ENCODE results near the gene GNAS.
A peak's percentile ranks its signal among the peaks of the same experiment; 100 is the strongest.

GNAS gene

DNA sequence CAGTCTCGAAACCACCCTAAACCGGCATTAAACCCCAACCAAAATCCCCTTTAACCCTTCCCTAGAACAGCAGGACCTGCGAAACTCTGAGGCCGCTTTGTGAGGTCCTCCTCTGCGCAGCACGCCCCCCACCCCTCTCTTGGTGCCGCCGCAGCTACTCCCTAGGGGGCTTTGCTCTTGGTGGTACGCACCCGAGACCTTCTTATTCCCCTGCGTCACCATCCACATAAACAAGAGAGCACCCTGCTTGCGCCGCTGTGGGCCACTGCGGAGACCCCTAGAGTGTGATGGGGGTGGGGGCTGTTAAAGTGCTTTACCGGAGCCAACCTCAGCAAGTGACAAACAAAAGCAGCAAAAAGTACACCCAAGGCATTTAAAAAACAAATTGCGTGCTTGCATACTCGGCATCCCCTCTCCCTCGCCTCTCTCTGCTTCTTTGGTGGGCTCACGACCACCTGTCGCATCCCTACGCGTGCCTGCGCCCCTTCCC, 502 bp upstream of the GNAS start:
- DNase-seq = no peak
- peaks cover 13% of the 10 kb centered on the region for H3K4me1 ChIP-seq (ENCODE audit: control insufficient read depth, insufficient read depth, low read length, poor library complexity, severe bottlenecking)
- no peak overlapping the region for H3K27ac ChIP-seq (ENCODE audit: insufficient read depth, low read length, poor library complexity, severe bottlenecking)
- H3K27me3 ChIP-seq (replicated peaks; ENCODE audit: control insufficient read depth, insufficient read depth, low read length, poor library complexity, severe bottlenecking) = peaks cover 21% of the 10 kb centered on the region
- H3K36me3 ChIP-seq (ENCODE audit: control insufficient read depth, insufficient read depth, low read length) = no peaks in the 10 kb centered on the region
- peak overlapping the region; percentile 39 for H3K4me3 ChIP-seq (ENCODE audit: insufficient read depth, low read depth, low read length, poor library complexity, severe bottlenecking)
- H3K9me3 ChIP-seq (ENCODE audit: control insufficient read depth, low read length) = no peaks in the 10 kb centered on the region

GRCh38 chr20:58853466-58853865, 950 bp downstream of the GNAS start:
- H3K4me3 ChIP-seq (ENCODE audit: insufficient read depth, low read depth, low read length, poor library complexity, severe bottlenecking) = no peak overlapping the region
- DNase-seq = no peak
- H3K27me3 ChIP-seq (replicated peaks; ENCODE audit: control insufficient read depth, insufficient read depth, low read length, poor library complexity, severe bottlenecking) = peaks cover 21% of the 10 kb centered on the region
- no peaks in the 10 kb centered on the region for H3K9me3 ChIP-seq (ENCODE audit: control insufficient read depth, low read length)
- no peaks in the 10 kb centered on the region for H3K36me3 ChIP-seq (ENCODE audit: control insufficient read depth, insufficient read depth, low read length)
- peaks cover 13% of the 10 kb centered on the region for H3K4me1 ChIP-seq (ENCODE audit: control insufficient read depth, insufficient read depth, low read length, poor library complexity, severe bottlenecking)
- H3K27ac ChIP-seq (ENCODE audit: insufficient read depth, low read length, poor library complexity, severe bottlenecking) = no peak overlapping the region

- H3K36me3 ChIP-seq (ENCODE audit: control insufficient read depth, insufficient read depth, low read length) = no peaks in the 10 kb centered on the region
- H3K4me1 ChIP-seq (ENCODE audit: control insufficient read depth, insufficient read depth, low read length, poor library complexity, severe bottlenecking) = peaks cover 13% of the 10 kb centered on the region
- no peaks in the 10 kb centered on the region for H3K9me3 ChIP-seq (ENCODE audit: control insufficient read depth, low read length)
- H3K4me3 ChIP-seq (ENCODE audit: insufficient read depth, low read depth, low read length, poor library complexity, severe bottlenecking) = peak overlapping the region; percentile 29
- H3K27ac ChIP-seq (ENCODE audit: insufficient read depth, low read length, poor library complexity, severe bottlenecking) = no peak overlapping the region
- peaks cover 21% of the 10 kb centered on the region for H3K27me3 ChIP-seq (replicated peaks; ENCODE audit: control insufficient read depth, insufficient read depth, low read length, poor library complexity, severe bottlenecking)
- DNase-seq = no peak
Observed at GRCh38 chr20:58853976-58854637, 1.6 kb downstream of the GNAS start.

DNA sequence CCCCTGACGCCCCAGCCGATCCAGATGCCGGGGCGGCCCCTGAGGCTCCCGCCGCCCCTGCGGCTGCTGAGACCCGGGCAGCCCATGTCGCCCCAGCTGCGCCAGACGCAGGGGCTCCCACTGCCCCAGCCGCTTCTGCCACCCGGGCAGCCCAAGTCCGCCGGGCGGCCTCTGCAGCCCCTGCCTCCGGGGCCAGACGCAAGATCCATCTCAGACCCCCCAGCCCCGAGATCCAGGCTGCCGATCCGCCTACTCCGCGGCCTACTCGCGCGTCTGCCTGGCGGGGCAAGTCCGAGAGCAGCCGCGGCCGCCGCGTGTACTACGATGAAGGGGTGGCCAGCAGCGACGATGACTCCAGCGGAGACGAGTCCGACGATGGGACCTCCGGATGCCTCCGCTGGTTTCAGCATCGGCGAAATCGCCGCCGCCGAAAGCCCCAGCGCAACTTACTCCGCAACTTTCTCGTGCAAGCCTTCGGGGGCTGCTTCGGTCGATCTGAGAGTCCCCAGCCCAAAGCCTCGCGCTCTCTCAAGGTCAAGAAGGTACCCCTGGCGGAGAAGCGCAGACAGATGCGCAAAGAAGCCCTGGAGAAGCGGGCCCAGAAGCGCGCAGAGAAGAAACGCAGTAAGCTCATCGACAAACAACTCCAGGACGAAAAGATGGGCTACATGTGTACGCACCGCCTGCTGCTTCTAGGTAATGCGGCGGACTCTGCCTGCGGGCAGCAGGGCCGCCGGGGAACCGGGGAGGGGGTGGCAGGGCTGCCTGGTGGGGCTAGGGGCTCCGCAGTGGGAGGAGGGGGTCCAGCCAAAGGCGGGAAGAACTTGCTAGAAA, 2.3 kb downstream of the GNAS start:
- no peak for DNase-seq
- H3K4me3 ChIP-seq (ENCODE audit: insufficient read depth, low read depth, low read length, poor library complexity, severe bottlenecking) = peak overlapping the region; percentile 29

GRCh38 chr20:58855506-58856389, 3.2 kb downstream of the GNAS start:
- Histone ChIP-seq H3K9me3 (ENCODE audit: control insufficient read depth, low read length) (no peaks in the 10 kb centered on the region), H3K27ac (ENCODE audit: insufficient read depth, low read length, poor library complexity, severe bottlenecking) (no peak overlapping the region), H3K4me1 (ENCODE audit: control insufficient read depth, insufficient read depth, low read length, poor library complexity, severe bottlenecking) (peaks cover 13% of the 10 kb centered on the region), H3K36me3 (ENCODE audit: control insufficient read depth, insufficient read depth, low read length) (no peaks in the 10 kb centered on the region), H3K27me3 (replicated peaks; ENCODE audit: control insufficient read depth, insufficient read depth, low read length, poor library complexity, severe bottlenecking) (peaks cover 21% of the 10 kb centered on the region), H3K4me3 (ENCODE audit: insufficient read depth, low read depth, low read length, poor library complexity, severe bottlenecking) (no peak overlapping the region)
- DNase-seq = no peak

More for the DNA sequence above, 2.3 kb downstream of the GNAS start:
- no peak overlapping the region for H3K27ac ChIP-seq (ENCODE audit: insufficient read depth, low read length, poor library complexity, severe bottlenecking)
- peaks cover 13% of the 10 kb centered on the region for H3K4me1 ChIP-seq (ENCODE audit: control insufficient read depth, insufficient read depth, low read length, poor library complexity, severe bottlenecking)
- H3K36me3 ChIP-seq (ENCODE audit: control insufficient read depth, insufficient read depth, low read length) = no peaks in the 10 kb centered on the region
- no peaks in the 10 kb centered on the region for H3K9me3 ChIP-seq (ENCODE audit: control insufficient read depth, low read length)
- H3K27me3 ChIP-seq (replicated peaks; ENCODE audit: control insufficient read depth, insufficient read depth, low read length, poor library complexity, severe bottlenecking) = peaks cover 21% of the 10 kb centered on the region

- Histone ChIP-seq H3K27me3 (replicated peaks; ENCODE audit: control insufficient read depth, insufficient read depth, low read length, poor library complexity, severe bottlenecking) (no peaks in the 10 kb centered on the region), H3K27ac (ENCODE audit: insufficient read depth, low read length, poor library complexity, severe bottlenecking) (no peak overlapping the region), H3K4me3 (ENCODE audit: insufficient read depth, low read depth, low read length, poor library complexity, severe bottlenecking) (no peak overlapping the region), H3K4me1 (ENCODE audit: control insufficient read depth, insufficient read depth, low read length, poor library complexity, severe bottlenecking) (no peaks in the 10 kb centered on the region), H3K9me3 (ENCODE audit: control insufficient read depth, low read length) (no peaks in the 10 kb centered on the region), H3K36me3 (ENCODE audit: control insufficient read depth, insufficient read depth, low read length) (no peaks in the 10 kb centered on the region)
- DNase-seq = no peak
Observed at GRCh38 chr20:58863044-58863790, 10.7 kb downstream of the GNAS start.

DNA sequence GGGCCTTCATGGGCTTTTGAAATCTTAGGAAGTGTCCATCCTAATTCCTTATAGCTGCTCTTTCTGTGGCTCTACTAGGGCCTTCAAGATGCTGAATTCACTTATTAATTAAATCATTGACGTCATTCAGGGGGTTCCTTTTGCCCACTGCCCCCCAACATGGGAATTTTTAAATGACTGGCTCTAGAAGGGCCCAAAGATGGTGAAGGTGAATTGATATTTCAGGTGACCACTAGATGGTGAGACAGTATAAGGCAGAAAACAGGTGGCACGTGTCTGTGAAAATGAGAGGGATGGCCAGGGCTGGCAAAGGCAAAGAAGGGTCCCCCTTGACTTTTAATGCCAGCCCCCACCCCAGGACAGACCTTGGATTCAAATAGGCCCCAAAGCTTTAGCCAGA, 11.8 kb downstream of the GNAS start:
- no peaks in the 10 kb centered on the region for H3K9me3 ChIP-seq (ENCODE audit: control insufficient read depth, low read length)
- DNase-seq = no peak
- H3K4me1 ChIP-seq (ENCODE audit: control insufficient read depth, insufficient read depth, low read length, poor library complexity, severe bottlenecking) = no peaks in the 10 kb centered on the region
- H3K27ac ChIP-seq (ENCODE audit: insufficient read depth, low read length, poor library complexity, severe bottlenecking) = no peak overlapping the region
- H3K36me3 ChIP-seq (ENCODE audit: control insufficient read depth, insufficient read depth, low read length) = no peaks in the 10 kb centered on the region
- H3K4me3 ChIP-seq (ENCODE audit: insufficient read depth, low read depth, low read length, poor library complexity, severe bottlenecking) = no peak overlapping the region
- no peaks in the 10 kb centered on the region for H3K27me3 ChIP-seq (replicated peaks; ENCODE audit: control insufficient read depth, insufficient read depth, low read length, poor library complexity, severe bottlenecking)

GRCh38 chr20:58865843-58866242, 13.3 kb downstream of the GNAS start:
- H3K27ac ChIP-seq (ENCODE audit: insufficient read depth, low read length, poor library complexity, severe bottlenecking) = no peak overlapping the region
- no peaks in the 10 kb centered on the region for H3K9me3 ChIP-seq (ENCODE audit: control insufficient read depth, low read length)
- no peak overlapping the region for H3K4me3 ChIP-seq (ENCODE audit: insufficient read depth, low read depth, low read length, poor library complexity, severe bottlenecking)
- no peaks in the 10 kb centered on the region for H3K27me3 ChIP-seq (replicated peaks; ENCODE audit: control insufficient read depth, insufficient read depth, low read length, poor library complexity, severe bottlenecking)
- no peak for DNase-seq
- H3K36me3 ChIP-seq (ENCODE audit: control insufficient read depth, insufficient read depth, low read length) = no peaks in the 10 kb centered on the region
- H3K4me1 ChIP-seq (ENCODE audit: control insufficient read depth, insufficient read depth, low read length, poor library complexity, severe bottlenecking) = no peaks in the 10 kb centered on the region

DNA sequence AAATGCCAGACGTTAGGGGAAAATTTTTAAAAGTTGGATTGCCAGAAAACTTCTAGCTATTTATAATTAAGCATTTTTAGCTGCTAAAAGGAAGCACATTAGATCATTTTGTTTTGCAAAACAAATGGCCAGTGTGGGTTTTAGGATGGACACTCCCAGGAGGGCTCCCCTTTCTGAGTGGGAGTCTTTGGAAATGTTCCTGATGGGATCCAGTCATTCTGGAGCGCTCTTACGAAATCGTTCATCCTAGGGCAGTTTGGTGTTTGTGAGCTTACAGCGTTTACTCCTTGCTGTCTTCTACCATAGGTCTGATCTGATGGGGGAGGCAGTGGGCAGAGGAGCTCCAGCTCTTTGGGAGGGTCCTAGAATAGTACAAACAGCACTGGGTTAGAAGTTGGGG, 14.7 kb downstream of the GNAS start:
- DNase-seq = no peak
- Histone ChIP-seq H3K36me3 (ENCODE audit: control insufficient read depth, insufficient read depth, low read length) (no peaks in the 10 kb centered on the region), H3K27me3 (replicated peaks; ENCODE audit: control insufficient read depth, insufficient read depth, low read length, poor library complexity, severe bottlenecking) (no peaks in the 10 kb centered on the region), H3K4me3 (ENCODE audit: insufficient read depth, low read depth, low read length, poor library complexity, severe bottlenecking) (no peak overlapping the region), H3K9me3 (ENCODE audit: control insufficient read depth, low read length) (no peaks in the 10 kb centered on the region), H3K4me1 (ENCODE audit: control insufficient read depth, insufficient read depth, low read length, poor library complexity, severe bottlenecking) (no peaks in the 10 kb centered on the region), H3K27ac (ENCODE audit: insufficient read depth, low read length, poor library complexity, severe bottlenecking) (no peak overlapping the region)
